Spleen (tissue), 11 donors: ENCODE data around the gene TESPA1. TPM values are rescaled to one million over a fixed set of nuclear protein-coding genes. Genes with fewer than 3 reads are reported as not detected.

Experiments
- DNase-seq: peaks from one replicate; pipeline ENCODE4 v3.0.0-alpha.2; 2020
- H3K27ac ChIP-seq, 8 donors: fragments of 200-600 bp; sonication (generic) in 7 of 8; 1 replicate in 4 of 8; 2 replicates in 4 of 8; pipeline versions ENCODE4 v1.5.0 to v1.8.0; 2016 to 2021; ENCODE audit warnings: inconsistent platforms in 4 of 8, mild to moderate bottlenecking in 4 of 8, moderate library complexity in 1 of 8
- H3K27me3 ChIP-seq, 7 donors: fragments of 200-600 bp; sonication (generic) in 6 of 7; replicated peaks in 1 of 7; 1 replicate in 4 of 7; 2 replicates in 3 of 7; pipeline versions ENCODE4 v1.5.0 to v1.8.0; 2016 to 2021; ENCODE audit warnings: inconsistent platforms in 3 of 7, mild to moderate bottlenecking in 1 of 7
- H3K36me3 ChIP-seq, 6 donors: fragments of 200-600 bp; sonication (generic) in 5 of 6; 1 replicate in 4 of 6; 2 replicates in 2 of 6; pipeline versions ENCODE4 v1.5.0 to v1.8.0; 2016 to 2021; ENCODE audit warnings: inconsistent platforms in 2 of 6
- H3K4me1 ChIP-seq, 6 donors: fragments of 200-600 bp; sonication (generic) in 5 of 6; 1 replicate in 3 of 6; 2 replicates in 3 of 6; pipeline versions ENCODE4 v1.5.0 to v1.8.0; 2016 to 2021; ENCODE audit warnings: inconsistent platforms in 3 of 6
- H3K4me3 ChIP-seq, 8 donors: fragments of 200-600 bp; sonication (generic) in 7 of 8; 1 replicate in 4 of 8; 2 replicates in 4 of 8; pipeline versions ENCODE4 v1.5.0 to v1.8.0; 2016 to 2021; ENCODE audit warnings: inconsistent platforms in 4 of 8, mild to moderate bottlenecking in 4 of 8, moderate library complexity in 2 of 8
- H3K9me3 ChIP-seq, 8 donors: fragments of 200-600 bp; sonication (generic) in 7 of 8; 1 replicate in 4 of 8; 2 replicates in 4 of 8; pipeline versions ENCODE4 v1.5.0 to v1.8.0; 2016 to 2021; ENCODE audit warnings: inconsistent platforms in 4 of 8
- POLR2A ChIP-seq, 3 donors: fragments of 450-650 bp; IDR thresholded peaks; one replicate each; pipeline ENCODE4 v1.5.1; 2017; ENCODE audit warnings: antibody characterized with exemption in 3 of 3, mild to moderate bottlenecking in 1 of 3
- POLR2AphosphoS5 ChIP-seq, 3 donors: sonication (generic); formaldehyde crosslinking; IDR thresholded peaks; one replicate each; pipeline ENCODE4 v1.5.1; 2017; ENCODE audit warnings: antibody characterized with exemption in 3 of 3
- WGBS, 5 donors: extraction: QIAGEN DNeasy Blood & Tissue Kit in 3 of 5; methylation state at CpG; one replicate each; pipeline versions ENCODE4 v1.1.5 to v1.1.7; 2013 to 2018; 5-methylcytosine and 5-hydroxymethylcytosine counted together
- intact Hi-C: fragments of 100-400 bp; cut with DNase I; formaldehyde crosslinking; loops from one replicate; pipeline ENCODE4 v1.15.0; 2023; ENCODE audit warnings: low total_unique reads
- polyA plus RNA-seq, 3 donors: library from polyadenylated mRNA; stranded (reverse); fragments of 200-250 nt; gene quantifications; one replicate each; pipeline ENCODE4 v1.2.1, GENCODE V29; 2013
- total RNA-seq, 7 donors: library from RNA; depleted of rRNA in 3 of 7; stranded (reverse); fragments of >200 nt in 3 of 7; fragmentation: NEBNext Ultra II Directional in 4 of 7; extraction: Animal tissue kit (Norgen Biotek cat#: 25700) in 4 of 7; gene quantifications; one replicate each; pipeline versions ENCODE4 v1.1.0 to v1.2.1, GENCODE V29; 2016 to 2021
- TF ChIP-seq, protein P1 (sequence below), 11 experiments: fragments of 200-600 bp in 7 of 11; fragments of 450-650 bp in 4 of 11; sonication (generic) in 4 of 11; IDR thresholded peaks in 8 of 11; conservative IDR thresholded peaks in 3 of 11; 1 replicate in 7 of 11; 2 replicates in 4 of 11; pipeline versions ENCODE4 v1.4.0 to v1.8.0; 2016 to 2021; ENCODE audit warnings: antibody characterized with exemption in 11 of 11, inconsistent platforms in 4 of 11, mild to moderate bottlenecking in 1 of 11
- donor health status: healthy with polysubstance abuse.
- donor health status: DM: no; HTN: no; CAD: no; lungs with moderate emphysema.
- donor health status: DM: no; HTN: no; CAD: no.
- donor health status: Bipolar disorder and iron deficiency.
- donor health status: healthy.
- donor health status: DM: no; HTN: no; CAD: no.
- donor health status: DM: yes; HTN: yes; CAD: no.

TESPA1 gene
- total and polyA plus RNA-seq, 10 donors: 7.3 to 16.8 (median 13.4) TPM

DNA sequence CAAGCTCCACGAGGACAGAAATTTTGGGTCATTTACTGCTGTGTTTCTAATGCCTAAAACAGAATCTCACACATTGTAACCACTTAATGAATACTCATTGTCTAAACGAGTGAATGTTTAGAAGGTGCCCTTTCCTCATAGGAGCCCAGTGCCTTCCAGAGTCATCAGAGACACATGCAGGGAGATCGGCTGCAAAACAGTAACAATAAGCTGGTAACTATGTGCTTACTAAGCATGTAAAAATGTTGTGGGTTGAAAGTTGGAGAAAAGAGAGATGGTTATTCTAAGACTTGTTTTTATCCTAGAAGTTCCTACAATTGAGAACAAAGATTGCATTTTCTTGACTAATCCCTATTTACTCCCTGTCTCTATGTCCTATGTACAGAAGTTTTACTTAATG is 7.4 kb downstream of the TESPA1 start:
- Histone ChIP-seq H3K4me3 (no peak overlapping the region), H3K4me1 (peaks cover 0 to 63% (median 8%) of the 10 kb centered on the region in 6 donors), H3K27me3 (no peaks in the 10 kb centered on the region), H3K27ac (no peak overlapping the region), H3K36me3 (peaks cover 0 to 27% (median 8%) of the 10 kb centered on the region in 6 donors), H3K9me3 (no peaks in the 10 kb centered on the region)
- intact Hi-C loops: no loop called here
- TF ChIP-seq POLR2AphosphoS5 (IDR thresholded peaks at IDR 0.05) (no peak), POLR2A (IDR thresholded peaks at IDR 0.05) (no peak)
- TF ChIP-seq, protein P1, sequence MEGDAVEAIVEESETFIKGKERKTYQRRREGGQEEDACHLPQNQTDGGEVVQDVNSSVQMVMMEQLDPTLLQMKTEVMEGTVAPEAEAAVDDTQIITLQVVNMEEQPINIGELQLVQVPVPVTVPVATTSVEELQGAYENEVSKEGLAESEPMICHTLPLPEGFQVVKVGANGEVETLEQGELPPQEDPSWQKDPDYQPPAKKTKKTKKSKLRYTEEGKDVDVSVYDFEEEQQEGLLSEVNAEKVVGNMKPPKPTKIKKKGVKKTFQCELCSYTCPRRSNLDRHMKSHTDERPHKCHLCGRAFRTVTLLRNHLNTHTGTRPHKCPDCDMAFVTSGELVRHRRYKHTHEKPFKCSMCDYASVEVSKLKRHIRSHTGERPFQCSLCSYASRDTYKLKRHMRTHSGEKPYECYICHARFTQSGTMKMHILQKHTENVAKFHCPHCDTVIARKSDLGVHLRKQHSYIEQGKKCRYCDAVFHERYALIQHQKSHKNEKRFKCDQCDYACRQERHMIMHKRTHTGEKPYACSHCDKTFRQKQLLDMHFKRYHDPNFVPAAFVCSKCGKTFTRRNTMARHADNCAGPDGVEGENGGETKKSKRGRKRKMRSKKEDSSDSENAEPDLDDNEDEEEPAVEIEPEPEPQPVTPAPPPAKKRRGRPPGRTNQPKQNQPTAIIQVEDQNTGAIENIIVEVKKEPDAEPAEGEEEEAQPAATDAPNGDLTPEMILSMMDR (IDR thresholded peaks at IDR 0.05 in 8 of 11, conservative IDR thresholded peaks at IDR 0.05 in 3 of 11): no peak
- DNase-seq: no peak
- 39 to 67% (median 63%) methylated on average over 3 of the region's 3 CpGs for WGBS, 5 donors

DNA sequence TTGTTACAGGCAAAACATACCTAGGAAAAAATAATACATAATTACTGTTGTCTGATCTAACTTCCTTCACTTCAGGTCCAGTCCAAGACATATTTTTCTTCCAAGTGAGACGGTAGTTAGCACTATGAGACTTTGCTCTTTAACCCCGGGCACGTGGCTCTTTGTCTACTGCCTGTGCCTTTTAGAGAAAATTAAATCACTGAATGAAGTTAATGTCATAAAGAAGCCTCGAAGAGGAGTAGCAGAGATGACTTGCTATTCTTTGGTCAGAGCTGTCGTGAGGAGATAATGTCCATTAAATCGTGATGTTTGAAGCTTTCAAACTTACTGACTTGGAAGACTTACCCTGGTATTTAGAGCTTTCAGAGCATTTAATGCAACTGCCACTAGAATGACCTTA is 8.7 kb downstream of the TESPA1 start:
- 62 to 72% (median 64%) methylated on average over 6 of the region's 6 CpGs for WGBS, 5 donors
- no peak for DNase-seq
- Histone ChIP-seq H3K36me3 (peaks cover 0 to 32% (median 9%) of the 10 kb centered on the region in 6 donors), H3K27ac (no peak overlapping the region), H3K9me3 (no peaks in the 10 kb centered on the region), H3K4me3 (no peak overlapping the region), H3K4me1 (peaks cover 0 to 52% (median 6%) of the 10 kb centered on the region in 6 donors), H3K27me3 (no peaks in the 10 kb centered on the region)
- TF ChIP-seq POLR2AphosphoS5 (IDR thresholded peaks at IDR 0.05) (no peak), POLR2A (IDR thresholded peaks at IDR 0.05) (no peak)
- TF ChIP-seq, protein P1 (IDR thresholded peaks at IDR 0.05 in 8 of 11, conservative IDR thresholded peaks at IDR 0.05 in 3 of 11): no peak
- intact Hi-C loops: no loop called here

DNA sequence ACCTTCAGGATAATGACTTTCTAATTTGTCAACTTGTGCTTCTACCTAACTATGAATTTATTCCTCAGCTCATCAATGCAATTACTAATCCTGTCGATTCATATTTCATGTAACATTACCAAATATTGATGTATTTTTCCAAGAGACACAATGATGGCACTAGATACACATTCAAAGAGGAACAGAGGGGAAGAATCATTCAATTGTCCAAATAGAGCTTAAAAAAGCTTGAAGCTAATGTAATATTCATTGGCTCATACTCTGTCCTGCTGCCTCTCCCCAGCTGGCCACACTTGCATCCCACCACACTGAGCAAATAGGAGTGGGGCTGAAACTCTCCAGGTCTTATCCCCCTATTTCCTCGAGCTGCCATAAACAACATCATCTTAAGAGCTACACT is 9.3 kb downstream of the TESPA1 start:
- Histone ChIP-seq H3K4me1 (peaks cover 0 to 46% (median 6%) of the 10 kb centered on the region in 6 donors), H3K4me3 (no peak overlapping the region), H3K36me3 (peaks cover 0 to 33% (median 10%) of the 10 kb centered on the region in 6 donors), H3K27ac (no peak overlapping the region), H3K9me3 (no peaks in the 10 kb centered on the region), H3K27me3 (no peaks in the 10 kb centered on the region)
- intact Hi-C loops: no loop called here
- no peak for DNase-seq
- TF ChIP-seq POLR2AphosphoS5 (IDR thresholded peaks at IDR 0.05) (no peak), POLR2A (IDR thresholded peaks at IDR 0.05) (no peak)
- TF ChIP-seq, protein P1 (IDR thresholded peaks at IDR 0.05 in 8 of 11, conservative IDR thresholded peaks at IDR 0.05 in 3 of 11): no peak
- 81 to 96% (median 92%) methylated on average over 2 of the region's 2 CpGs for WGBS, 5 donors

DNA sequence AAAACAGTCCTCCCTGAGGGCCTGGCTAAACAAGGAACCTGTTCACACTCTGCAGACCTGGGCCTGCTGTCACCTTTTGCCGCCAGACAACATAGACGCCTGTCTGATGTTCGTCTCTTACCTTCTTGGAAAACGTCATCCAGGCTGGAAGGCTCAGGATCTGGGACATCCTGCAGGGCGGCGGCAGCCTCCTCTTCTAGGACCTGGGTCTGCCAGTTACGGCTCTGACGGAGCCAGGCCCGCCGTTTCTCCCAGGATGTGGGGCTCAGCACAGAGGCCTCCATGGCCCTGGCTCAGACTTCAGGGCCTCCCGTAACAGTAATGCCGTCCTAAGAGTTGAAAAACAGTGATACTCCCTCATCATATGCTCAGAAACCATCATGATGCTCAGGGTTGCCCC is 10.3 kb downstream of the TESPA1 start:
- Histone ChIP-seq H3K36me3 (peaks cover 0 to 33% (median 10%) of the 10 kb centered on the region in 6 donors), H3K27ac (no peak overlapping the region), H3K27me3 (no peaks in the 10 kb centered on the region), H3K4me3 (no peak overlapping the region), H3K9me3 (no peaks in the 10 kb centered on the region), H3K4me1 (peaks cover 0 to 38% (median 3%) of the 10 kb centered on the region in 6 donors)
- DNase-seq: peak; percentile 70
- intact Hi-C loops: no loop called here
- 88 to 94% (median 92%) methylated on average over 12 of the region's 12 CpGs for WGBS, 5 donors
- TF ChIP-seq POLR2A (IDR thresholded peaks at IDR 0.05): no peak
- TF ChIP-seq, protein P1 (IDR thresholded peaks at IDR 0.05 in 8 of 11, conservative IDR thresholded peaks at IDR 0.05 in 3 of 11): no peak
- TF ChIP-seq POLR2AphosphoS5 (IDR thresholded peaks at IDR 0.05): no peak
